ENCODE measurements around the gene LYZL2. TPM values are rescaled to one million over a fixed set of nuclear protein-coding genes. Genes with fewer than 3 reads are reported as not detected.
A peak's percentile ranks its signal among the peaks of the same experiment; 100 is the strongest.
"Not testable (repeated sequence)": the region's sequence is repeated elsewhere in the genome, so short reads cannot be mapped to it uniquely, and the experiment has no call there.

LYZL2 gene
- polyA plus RNA-seq, 3 donors: not detected

DNA sequence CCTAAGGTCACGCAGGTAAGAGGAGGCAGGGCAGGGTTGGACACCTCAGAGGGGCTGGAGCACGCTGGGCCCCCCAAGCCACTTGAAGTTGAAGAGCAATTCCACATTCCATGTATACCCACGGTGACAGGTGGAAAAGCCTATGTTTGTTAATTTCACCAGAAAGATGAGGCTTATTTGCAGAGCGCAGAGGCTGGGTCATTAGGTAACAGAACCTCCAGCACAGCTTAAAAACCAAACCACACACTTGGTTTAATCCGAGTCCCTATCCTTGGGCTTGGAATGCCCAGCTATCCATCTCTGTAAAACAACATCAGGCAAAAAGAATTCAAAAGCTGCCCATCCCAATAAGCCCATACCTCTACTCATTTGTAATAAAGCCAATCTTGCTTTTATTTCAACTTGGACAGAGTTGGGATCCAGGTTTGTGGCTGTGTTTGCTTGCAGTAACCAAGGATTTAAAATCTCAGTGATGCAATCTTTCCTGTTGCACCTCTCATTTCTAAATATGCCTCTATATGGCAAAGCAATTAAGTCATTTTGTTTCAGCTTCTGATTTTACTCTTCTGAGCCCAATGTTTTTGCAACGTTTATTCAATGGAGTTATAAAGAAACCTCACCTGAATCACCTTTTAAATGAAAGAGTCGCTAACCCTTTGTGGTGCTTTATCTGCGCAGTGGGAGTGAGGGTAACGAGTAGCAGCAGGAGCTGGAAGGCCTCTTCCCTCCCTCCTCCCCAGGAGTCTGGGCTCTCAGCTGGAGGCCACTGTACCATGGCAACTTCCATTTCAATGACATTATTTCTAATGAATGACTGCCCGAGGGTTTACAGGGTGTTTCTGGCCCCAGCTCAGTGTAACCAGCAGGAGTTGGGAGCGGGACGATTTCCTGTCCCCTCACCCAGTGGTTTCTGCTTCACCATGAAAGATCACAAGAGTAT, 32.8 kb downstream of the LYZL2 start:
- H3K36me3 ChIP-seq (replicated peaks in 1 of 2; ENCODE audit: control insufficient read depth in 1 of 2, insufficient read depth in 2 of 2, low read length in 2 of 2); H3K9me3 ChIP-seq (replicated peaks in 1 of 2; ENCODE audit: control insufficient read depth in 1 of 2, insufficient read depth in 1 of 2, low read length in 2 of 2); H3K4me3 ChIP-seq (replicated peaks in 1 of 3; ENCODE audit: low read depth in 2 of 3, low read length in 3 of 3); H3K27ac ChIP-seq (ENCODE audit: low read depth in 1 of 2, low read length in 2 of 2); H2AFZ ChIP-seq (ENCODE audit: insufficient read depth, low read depth, low read length, poor library complexity, severe bottlenecking); H3K4me2 ChIP-seq (replicated peaks; ENCODE audit: extremely low read depth, low read length, poor library complexity, severe bottlenecking); H4K20me1 ChIP-seq (ENCODE audit: insufficient read depth, low read length); DNase-seq; H3K36me3 Mint-ChIP-seq; H3K79me2 ChIP-seq (ENCODE audit: insufficient read depth, low read length); H3K27me3 ChIP-seq (ENCODE audit: control insufficient read depth in 2 of 2, insufficient read depth in 2 of 2, low read length in 2 of 2); intact Hi-C loops (cut with micrococcal nuclease); H3K4me1 ChIP-seq (ENCODE audit: control insufficient read depth in 1 of 2, insufficient read depth in 2 of 2, low read length in 2 of 2); H3K9me3 Mint-ChIP-seq; H3K27me3 Mint-ChIP-seq (ENCODE audit: low read depth in 3 of 3); H3K4me3 Mint-ChIP-seq; H3K9ac ChIP-seq (ENCODE audit: insufficient read depth, low read length, poor library complexity, severe bottlenecking): not testable (repeated sequence)
- 78% methylated on average over 3 of the region's 12 CpGs for WGBS (ENCODE audit: insufficient coverage)
- Mint-ChIP-seq H3K27ac (peak overlapping the region in 5 of 7 donors; percentile 12 to 68 (median 47)), H3K4me1 (peaks cover 23% of the 10 kb centered on the region)

DNA sequence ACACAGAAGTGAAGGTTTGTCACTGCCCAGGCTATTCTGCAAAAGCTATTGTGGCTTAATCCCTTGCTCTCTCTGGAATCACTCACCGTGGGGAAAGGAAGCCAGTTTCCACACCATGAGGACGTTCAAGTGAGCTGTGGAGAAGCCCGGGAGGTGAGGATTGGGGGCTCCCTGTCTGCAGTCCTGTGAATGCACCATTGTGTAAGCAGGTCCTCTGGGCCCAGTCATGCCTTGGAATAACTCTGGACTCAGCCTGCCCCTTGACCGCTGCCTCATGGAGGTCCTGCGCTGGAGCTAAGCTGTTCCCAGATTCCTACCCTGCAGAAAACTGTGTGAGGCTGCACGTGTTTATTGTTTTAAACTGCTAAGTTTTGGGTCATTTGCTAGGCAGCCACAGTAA, 33.5 kb downstream of the LYZL2 start:
- no peaks in the 10 kb centered on the region for H3K36me3 Mint-ChIP-seq
- no peak overlapping the region for H3K4me3 Mint-ChIP-seq
- TF ChIP-seq, protein P1, sequence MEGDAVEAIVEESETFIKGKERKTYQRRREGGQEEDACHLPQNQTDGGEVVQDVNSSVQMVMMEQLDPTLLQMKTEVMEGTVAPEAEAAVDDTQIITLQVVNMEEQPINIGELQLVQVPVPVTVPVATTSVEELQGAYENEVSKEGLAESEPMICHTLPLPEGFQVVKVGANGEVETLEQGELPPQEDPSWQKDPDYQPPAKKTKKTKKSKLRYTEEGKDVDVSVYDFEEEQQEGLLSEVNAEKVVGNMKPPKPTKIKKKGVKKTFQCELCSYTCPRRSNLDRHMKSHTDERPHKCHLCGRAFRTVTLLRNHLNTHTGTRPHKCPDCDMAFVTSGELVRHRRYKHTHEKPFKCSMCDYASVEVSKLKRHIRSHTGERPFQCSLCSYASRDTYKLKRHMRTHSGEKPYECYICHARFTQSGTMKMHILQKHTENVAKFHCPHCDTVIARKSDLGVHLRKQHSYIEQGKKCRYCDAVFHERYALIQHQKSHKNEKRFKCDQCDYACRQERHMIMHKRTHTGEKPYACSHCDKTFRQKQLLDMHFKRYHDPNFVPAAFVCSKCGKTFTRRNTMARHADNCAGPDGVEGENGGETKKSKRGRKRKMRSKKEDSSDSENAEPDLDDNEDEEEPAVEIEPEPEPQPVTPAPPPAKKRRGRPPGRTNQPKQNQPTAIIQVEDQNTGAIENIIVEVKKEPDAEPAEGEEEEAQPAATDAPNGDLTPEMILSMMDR (IDR thresholded peaks at IDR 0.05): no peak
- no peaks in the 10 kb centered on the region for H3K9me3 ChIP-seq (replicated peaks in 1 of 2; ENCODE audit: control insufficient read depth in 1 of 2, insufficient read depth in 1 of 2, low read length in 2 of 2)
- H3K27ac Mint-ChIP-seq: peak overlapping the region in 1 of 7 donors; percentile 23
- 77% methylated on average over 5 of the region's 6 CpGs for WGBS (ENCODE audit: insufficient coverage)
- peaks cover 0 to 6% (median 3%) of the 10 kb centered on the region in 7 donors for H3K9me3 Mint-ChIP-seq
- peaks cover 25% of the 10 kb centered on the region for H3K4me1 Mint-ChIP-seq
- intact Hi-C loops (cut with micrococcal nuclease): no loop called here
- DNase-seq: no peak
- H3K27me3 Mint-ChIP-seq (ENCODE audit: low read depth in 3 of 3): peaks cover 0 to 7% (median 0%) of the 10 kb centered on the region in 3 donors
- H3K9ac ChIP-seq (ENCODE audit: insufficient read depth, low read length, poor library complexity, severe bottlenecking): no peak overlapping the region
- no peak overlapping the region for H3K27ac ChIP-seq (ENCODE audit: low read depth in 1 of 2, low read length in 2 of 2)
- H3K4me1 ChIP-seq (ENCODE audit: control insufficient read depth in 1 of 2, insufficient read depth in 2 of 2, low read length in 2 of 2): peaks cover 0 to 5% of the 10 kb centered on the region in 2 donors
- no peaks in the 10 kb centered on the region for H3K36me3 ChIP-seq (replicated peaks in 1 of 2; ENCODE audit: control insufficient read depth in 1 of 2, insufficient read depth in 2 of 2, low read length in 2 of 2)
- H3K27me3 ChIP-seq (ENCODE audit: control insufficient read depth in 2 of 2, insufficient read depth in 2 of 2, low read length in 2 of 2): no peaks in the 10 kb centered on the region
- H4K20me1 ChIP-seq (ENCODE audit: insufficient read depth, low read length): no peaks in the 10 kb centered on the region
- H2AFZ ChIP-seq (ENCODE audit: insufficient read depth, low read depth, low read length, poor library complexity, severe bottlenecking): no peak overlapping the region
- H3K4me2 ChIP-seq (replicated peaks; ENCODE audit: extremely low read depth, low read length, poor library complexity, severe bottlenecking): no peak overlapping the region
- no peaks in the 10 kb centered on the region for H3K79me2 ChIP-seq (ENCODE audit: insufficient read depth, low read length)
- no peak overlapping the region for H3K4me3 ChIP-seq (replicated peaks in 1 of 3; ENCODE audit: low read depth in 2 of 3, low read length in 3 of 3)

All from CD14-positive monocyte (primary cell).